ENCODE results near the gene DOCK8. TPM values are rescaled to one million over a fixed set of nuclear protein-coding genes. Genes with fewer than 3 reads are reported as not detected.
A peak's percentile ranks its signal among the peaks of the same experiment; 100 is the strongest.

DOCK8 gene
- total RNA-seq, 8 experiments from 2014 or later = 0.05 to 6.1 (median 0.18) TPM

- Histone ChIP-seq H3K4me1 (replicated peaks in 1 of 2) (no peaks in the 10 kb centered on the region), H3K27ac (no peak overlapping the region), H3K4me3 (no peak overlapping the region)
- WGBS, 10 experiments = 30 to 100% (median 88%) methylated on average over 1 to 4 of the region's 4 CpGs
- in situ Hi-C loops (cut with MboI; ENCODE audit: low pct_unique_long_range_greater_than_20kb in 2 of 9, low sequenced_read_pairs in 9 of 9, unreplicated experiment in 9 of 9) = no loop called here
- ATAC-seq (replicated peaks in 6 of 8) = no peak
These were observed 271.5 kb downstream of the DOCK8 start for GRCh38 chr9:486156-486555.

GRCh38 chr9:487429-487828 lies 272.8 kb downstream of the DOCK8 start:
- H3K4me1 ChIP-seq (replicated peaks in 1 of 2) = no peaks in the 10 kb centered on the region
- no peak overlapping the region for H3K27ac ChIP-seq
- ATAC-seq (replicated peaks in 6 of 8) = no peak
- WGBS, 10 experiments = 0 to 89% (median 42%) methylated on average over 1 to 2 of the region's 2 CpGs; no CpG with 5 or more reads in 4 of the 10 experiments
- no peak overlapping the region for H3K4me3 ChIP-seq
- in situ Hi-C loops (cut with MboI; ENCODE audit: low pct_unique_long_range_greater_than_20kb in 2 of 9, low sequenced_read_pairs in 9 of 9, unreplicated experiment in 9 of 9) = no loop called here

GRCh38 chr9:488448-488847 lies 273.8 kb downstream of the DOCK8 start:
- H3K4me3 ChIP-seq = no peak overlapping the region
- in situ Hi-C loops (cut with MboI; ENCODE audit: low pct_unique_long_range_greater_than_20kb in 2 of 9, low sequenced_read_pairs in 9 of 9, unreplicated experiment in 9 of 9) = no loop called here
- no peaks in the 10 kb centered on the region for H3K4me1 ChIP-seq (replicated peaks in 1 of 2)
- WGBS, 10 experiments = 53 to 100% (median 85%) methylated on average over 1 to 2 of the region's 2 CpGs; no CpG with 5 or more reads in 4 of the 10 experiments
- H3K27ac ChIP-seq = no peak overlapping the region
- ATAC-seq (replicated peaks in 6 of 8) = no peak

GRCh38 chr9:489198-490197 lies 274.8 kb downstream of the DOCK8 start:
- in situ Hi-C loops (cut with MboI; ENCODE audit: low pct_unique_long_range_greater_than_20kb in 2 of 9, low sequenced_read_pairs in 9 of 9, unreplicated experiment in 9 of 9) = no loop called here
- no peak overlapping the region for H3K27ac ChIP-seq
- WGBS, 10 experiments = 15 to 85% (median 56%) methylated on average over 2 to 7 of the region's 7 CpGs
- ATAC-seq (replicated peaks in 6 of 8) = peak in 1 of 8 experiments; percentile 27
- no peaks in the 10 kb centered on the region for H3K4me1 ChIP-seq (replicated peaks in 1 of 2)
- H3K4me3 ChIP-seq = no peak overlapping the region

- 0 to 100% (median 83%) methylated on average over 1 of the region's 1 CpG; no CpG with 5 or more reads in 1 of the 10 experiments for WGBS, 10 experiments
These were observed 280.1 kb downstream of the DOCK8 start for GRCh38 chr9:494764-495163.

GRCh38 chr9:495739-496138 lies 281.1 kb downstream of the DOCK8 start:
- in situ Hi-C loops (cut with MboI; ENCODE audit: low pct_unique_long_range_greater_than_20kb in 2 of 9, low sequenced_read_pairs in 9 of 9, unreplicated experiment in 9 of 9) = no loop called here
- ATAC-seq (replicated peaks in 6 of 8) = no peak
- Histone ChIP-seq H3K4me3 (no peak overlapping the region), H3K4me1 (replicated peaks in 1 of 2) (peaks cover 0 to 8% of the 10 kb centered on the region in 2 donors), H3K27ac (no peak overlapping the region)
- WGBS, 10 experiments = 0% methylated on average over 1 of the region's 1 CpG; no CpG with 5 or more reads in 8 of the 10 experiments

More at GRCh38 chr9:494764-495163, 280.1 kb downstream of the DOCK8 start:
- Histone ChIP-seq H3K4me3 (no peak overlapping the region), H3K4me1 (replicated peaks in 1 of 2) (peaks cover 0 to 8% of the 10 kb centered on the region in 2 donors), H3K27ac (no peak overlapping the region)
- ATAC-seq (replicated peaks in 6 of 8) = peak in 1 of 8 experiments; percentile 23
- in situ Hi-C loops (cut with MboI; ENCODE audit: low pct_unique_long_range_greater_than_20kb in 2 of 9, low sequenced_read_pairs in 9 of 9, unreplicated experiment in 9 of 9) = no loop called here

- Histone ChIP-seq H3K4me3 (peak overlapping the region; percentile 45 to 61 (median 53)), H3K27ac (no peak overlapping the region), H3K4me1 (replicated peaks in 1 of 2) (peaks cover 0 to 9% of the 10 kb centered on the region in 2 donors)
- ATAC-seq (replicated peaks in 6 of 8) = no peak
- WGBS, 10 experiments = 44 to 100% (median 63%) methylated on average over 1 to 5 of the region's 9 CpGs; no CpG with 5 or more reads in 3 of the 10 experiments
- in situ Hi-C loops (cut with MboI; ENCODE audit: low pct_unique_long_range_greater_than_20kb in 2 of 9, low sequenced_read_pairs in 9 of 9, unreplicated experiment in 9 of 9) = no loop called here
These were observed 288.7 kb downstream of the DOCK8 start for GRCh38 chr9:503326-503725.

GRCh38 chr9:503881-504852 lies 289.5 kb downstream of the DOCK8 start, which contains the start of gene KANK1:
Gene KANK1 (plus strand): TSS chr9:504695.
- in situ Hi-C loops (cut with MboI; ENCODE audit: low pct_unique_long_range_greater_than_20kb in 2 of 9, low sequenced_read_pairs in 9 of 9, unreplicated experiment in 9 of 9) = no loop called here
- H3K4me3 ChIP-seq = peak within 1 kb of the TSS; percentile 45 to 61 (median 53)
- 0 to 40% (median 2%) methylated on average over 1 to 16 of the region's 119 CpGs; no CpG with 5 or more reads in 4 of the 10 experiments for WGBS, 10 experiments
- H3K4me1 ChIP-seq (replicated peaks in 1 of 2) = peaks cover 0 to 9% of the 10 kb centered on the region in 2 donors
- ATAC-seq (replicated peaks in 6 of 8) = peak; percentile 77 to 93 (median 90)
- peak within 1 kb of the TSS; percentile 51 to 64 for H3K27ac ChIP-seq

GRCh38 chr9:504921-505740 lies 290.5 kb downstream of the DOCK8 start:
- peak; percentile 7 to 56 (median 42) for ATAC-seq (replicated peaks in 6 of 8)
- in situ Hi-C loops (cut with MboI; ENCODE audit: low pct_unique_long_range_greater_than_20kb in 2 of 9, low sequenced_read_pairs in 9 of 9, unreplicated experiment in 9 of 9) = no loop called here
- Histone ChIP-seq H3K4me3 (peak overlapping the region; percentile 45 to 61 (median 53)), H3K27ac (no peak overlapping the region), H3K4me1 (replicated peaks in 1 of 2) (peaks cover 0 to 9% of the 10 kb centered on the region in 2 donors)
- WGBS, 10 experiments = 2 to 10% (median 4%) methylated on average over 2 to 25 of the region's 92 CpGs; no CpG with 5 or more reads in 7 of the 10 experiments

GRCh38 chr9:505741-506059 lies 291.0 kb downstream of the DOCK8 start:
- peak overlapping the region; percentile 45 to 61 (median 53) for H3K4me3 ChIP-seq
- H3K27ac ChIP-seq = no peak overlapping the region
- no peak for ATAC-seq (replicated peaks in 6 of 8)
- 0 to 64% (median 18%) methylated on average over 1 to 4 of the region's 5 CpGs for WGBS, 10 experiments
- in situ Hi-C loops (cut with MboI; ENCODE audit: low pct_unique_long_range_greater_than_20kb in 2 of 9, low sequenced_read_pairs in 9 of 9, unreplicated experiment in 9 of 9) = no loop called here
- H3K4me1 ChIP-seq (replicated peaks in 1 of 2) = peaks cover 0 to 9% of the 10 kb centered on the region in 2 donors

GRCh38 chr9:506281-506680 lies 291.6 kb downstream of the DOCK8 start:
- H3K4me1 ChIP-seq (replicated peaks in 1 of 2) = peaks cover 0 to 9% of the 10 kb centered on the region in 2 donors
- no peak overlapping the region for H3K27ac ChIP-seq
- 0 to 95% (median 63%) methylated on average over 1 to 7 of the region's 7 CpGs; no CpG with 5 or more reads in 2 of the 10 experiments for WGBS, 10 experiments
- in situ Hi-C loops (cut with MboI; ENCODE audit: low pct_unique_long_range_greater_than_20kb in 2 of 9, low sequenced_read_pairs in 9 of 9, unreplicated experiment in 9 of 9) = no loop called here
- no peak for ATAC-seq (replicated peaks in 6 of 8)
- no peak overlapping the region for H3K4me3 ChIP-seq

GRCh38 chr9:511861-512260 lies 297.2 kb downstream of the DOCK8 start:
- ATAC-seq (replicated peaks in 6 of 8) = no peak
- H3K27ac ChIP-seq = no peak overlapping the region

More at GRCh38 chr9:511861-512260, 297.2 kb downstream of the DOCK8 start:
- in situ Hi-C loops (cut with MboI; ENCODE audit: low pct_unique_long_range_greater_than_20kb in 2 of 9, low sequenced_read_pairs in 9 of 9, unreplicated experiment in 9 of 9) = no loop called here
- 20 to 100% methylated on average over 1 of the region's 1 CpG; no CpG with 5 or more reads in 8 of the 10 experiments for whole genome bisulfite sequencing, 10 experiments
- Histone ChIP-seq H3K4me1 (replicated peaks in 1 of 2) (no peaks in the 10 kb centered on the region), H3K4me3 (no peak overlapping the region)
